ENCODE measurements around the gene ANO2.

ANO2 gene

GRCh38 chr12:5789469-5789968, 155.5 kb downstream of the ANO2 start:
- TF ChIP-seq TAF1 (IDR thresholded peaks at IDR 0.05; ENCODE audit: borderline replicate concordance, insufficient read depth, low read length) (no peak), POLR2AphosphoS5 (IDR thresholded peaks at IDR 0.05; ENCODE audit: low read depth, low read length) (no peak), FOXP2 (optimal IDR thresholded peaks at IDR 0.05; ENCODE audit: borderline replicate concordance, extremely low read depth, extremely low read length, insufficient read depth) (no peak), REST (IDR thresholded peaks at IDR 0.05; ENCODE audit: insufficient read depth in 1 of 2, low read depth in 2 of 2, low read length in 2 of 2) (no peak), SIN3A (IDR thresholded peaks at IDR 0.05; ENCODE audit: borderline replicate concordance, insufficient read depth, low read length) (no peak)

GRCh38 chr12:5787828-5788227, 157.2 kb downstream of the ANO2 start:
- TF ChIP-seq REST (IDR thresholded peaks at IDR 0.05; ENCODE audit: insufficient read depth in 1 of 2, low read depth in 2 of 2, low read length in 2 of 2) (no peak), TAF1 (IDR thresholded peaks at IDR 0.05; ENCODE audit: borderline replicate concordance, insufficient read depth, low read length) (no peak), FOXP2 (optimal IDR thresholded peaks at IDR 0.05; ENCODE audit: borderline replicate concordance, extremely low read depth, extremely low read length, insufficient read depth) (no peak), POLR2AphosphoS5 (IDR thresholded peaks at IDR 0.05; ENCODE audit: low read depth, low read length) (no peak), SIN3A (IDR thresholded peaks at IDR 0.05; ENCODE audit: borderline replicate concordance, insufficient read depth, low read length) (no peak)

- no peak for TF ChIP-seq SIN3A (IDR thresholded peaks at IDR 0.05; ENCODE audit: borderline replicate concordance, insufficient read depth, low read length)
- TF ChIP-seq TAF1 (IDR thresholded peaks at IDR 0.05; ENCODE audit: borderline replicate concordance, insufficient read depth, low read length): no peak
- no peak for TF ChIP-seq REST (IDR thresholded peaks at IDR 0.05; ENCODE audit: insufficient read depth in 1 of 2, low read depth in 2 of 2, low read length in 2 of 2)
- TF ChIP-seq POLR2AphosphoS5 (IDR thresholded peaks at IDR 0.05; ENCODE audit: low read depth, low read length): no peak
- TF ChIP-seq FOXP2 (optimal IDR thresholded peaks at IDR 0.05; ENCODE audit: borderline replicate concordance, extremely low read depth, extremely low read length, insufficient read depth): no peak
Measured at GRCh38 chr12:5785601-5786000, 159.5 kb downstream of the ANO2 start.

GRCh38 chr12:5784462-5785130, 160.5 kb downstream of the ANO2 start:
- TF ChIP-seq POLR2AphosphoS5 (IDR thresholded peaks at IDR 0.05; ENCODE audit: low read depth, low read length) (no peak), FOXP2 (optimal IDR thresholded peaks at IDR 0.05; ENCODE audit: borderline replicate concordance, extremely low read depth, extremely low read length, insufficient read depth) (no peak), TAF1 (IDR thresholded peaks at IDR 0.05; ENCODE audit: borderline replicate concordance, insufficient read depth, low read length) (no peak), REST (IDR thresholded peaks at IDR 0.05; ENCODE audit: insufficient read depth in 1 of 2, low read depth in 2 of 2, low read length in 2 of 2) (no peak), SIN3A (IDR thresholded peaks at IDR 0.05; ENCODE audit: borderline replicate concordance, insufficient read depth, low read length) (no peak)
